Measurements from ENCODE around the gene RMDN2. TPM values are rescaled to one million over a fixed set of nuclear protein-coding genes. Genes with fewer than 3 reads are reported as not detected.

RMDN2 gene
- total RNA-seq, 2 experiments from 2014 or later, result 1.4 to 2.6 TPM

GRCh38 chr2:37966326-37966725, 41.2 kb downstream of the RMDN2 start:
- ATAC-seq, result no peak

GRCh38 chr2:37969731-37970130, 44.6 kb downstream of the RMDN2 start:
- DNase-seq (no peak), ATAC-seq (no peak)
- Mint-ChIP-seq H3K36me3 (ENCODE audit: low read depth) (peaks cover 6% of the 10 kb centered on the region), H3K4me3 (no peak overlapping the region), H3K4me1 (ENCODE audit: low read depth) (no peaks in the 10 kb centered on the region), H3K9me3 (peaks cover 9% of the 10 kb centered on the region), H3K27ac (no peak overlapping the region), H3K27me3 (no peaks in the 10 kb centered on the region)
- ChIA-PET POLR2A (no interaction called here), CTCF (interaction anchor here (0.9 kb wide), 1 partner anchor 12 kb away, joined by 3 read pairs; no protein-coding TSS in a partner anchor)
- no peak for TF ChIP-seq CTCF (IDR thresholded peaks at IDR 0.05)
- intact Hi-C loops (cut with micrococcal nuclease), result no loop called here

More at GRCh38 chr2:37966326-37966725, 41.2 kb downstream of the RMDN2 start:
- Mint-ChIP-seq H3K27ac (no peak overlapping the region), H3K4me1 (ENCODE audit: low read depth) (no peaks in the 10 kb centered on the region), H3K4me3 (no peak overlapping the region), H3K27me3 (no peaks in the 10 kb centered on the region), H3K9me3 (peaks cover 13% of the 10 kb centered on the region), H3K36me3 (ENCODE audit: low read depth) (peaks cover 10% of the 10 kb centered on the region)
- CTCF ChIA-PET, result interaction anchor here (1.3 kb wide), 1 partner anchor 16 kb away, joined by 5 read pairs; no protein-coding TSS in a partner anchor
- no peak for DNase-seq
- POLR2A ChIA-PET, result no interaction called here
- intact Hi-C loops (cut with micrococcal nuclease), result no loop called here
- no peak for TF ChIP-seq CTCF (IDR thresholded peaks at IDR 0.05)

- no peak for TF ChIP-seq CTCF (IDR thresholded peaks at IDR 0.05)
- ATAC-seq (no peak), DNase-seq (no peak)
- intact Hi-C loops (cut with micrococcal nuclease), result no loop called here
- Mint-ChIP-seq H3K4me1 (ENCODE audit: low read depth) (peaks cover 4% of the 10 kb centered on the region), H3K27me3 (no peaks in the 10 kb centered on the region), H3K27ac (no peak overlapping the region), H3K36me3 (ENCODE audit: low read depth) (no peaks in the 10 kb centered on the region), H3K4me3 (no peak overlapping the region), H3K9me3 (no peaks in the 10 kb centered on the region)
- ChIA-PET CTCF (no interaction called here), POLR2A (no interaction called here)
Measured at GRCh38 chr2:37971971-37972370, 46.9 kb downstream of the RMDN2 start.

GRCh38 chr2:37973615-37974353, 48.7 kb downstream of the RMDN2 start:
- intact Hi-C loops (cut with micrococcal nuclease), result no loop called here
- no peak for ATAC-seq
- H3K36me3 Mint-ChIP-seq (ENCODE audit: low read depth), result no peaks in the 10 kb centered on the region
- CTCF ChIA-PET, result interaction anchor here (1.0 to 1.5 kb wide), 3 partner anchors 8 to 142 kb away, joined by 3 to 4 read pairs (median 3); no protein-coding TSS in a partner anchor
- DNase-seq, result no peak
- POLR2A ChIA-PET, result no interaction called here
- no peaks in the 10 kb centered on the region for H3K27me3 Mint-ChIP-seq
- no peak for TF ChIP-seq CTCF (IDR thresholded peaks at IDR 0.05)
- no peak overlapping the region for H3K27ac Mint-ChIP-seq
- H3K4me1 Mint-ChIP-seq (ENCODE audit: low read depth), result peaks cover 4% of the 10 kb centered on the region
- H3K9me3 Mint-ChIP-seq, result no peaks in the 10 kb centered on the region
- H3K4me3 Mint-ChIP-seq, result no peak overlapping the region

- no peak for TF ChIP-seq CTCF (IDR thresholded peaks at IDR 0.05)
- Mint-ChIP-seq H3K27ac (no peak overlapping the region), H3K27me3 (no peaks in the 10 kb centered on the region), H3K4me3 (no peak overlapping the region), H3K4me1 (ENCODE audit: low read depth) (peaks cover 4% of the 10 kb centered on the region), H3K9me3 (no peaks in the 10 kb centered on the region), H3K36me3 (ENCODE audit: low read depth) (no peaks in the 10 kb centered on the region)
- no peak for DNase-seq
- intact Hi-C loops (cut with micrococcal nuclease), result no loop called here
- no peak for ATAC-seq
- POLR2A ChIA-PET, result no interaction called here
- CTCF ChIA-PET, result interaction anchor here (1.0 kb wide), 1 partner anchor 101 kb away, joined by 5 read pairs; no protein-coding TSS in a partner anchor
Measured at GRCh38 chr2:37975808-37976207, 50.7 kb downstream of the RMDN2 start.

All from activated CD8-positive, alpha-beta T cell treated with anti-CD3 and anti-CD28 coated beads for 36 hours (primary cell).